SK-N-SH treated with all-trans-retinoic acid at 6 μM for 48 hours (cell line): ENCODE data around the gene SDK1.

Experiments used
- CREB5 ChIP-seq: fragments of 250-450 bp; sonication (Bioruptor Pico); IDR thresholded peaks from 2 replicates; pipeline ENCODE4 v1.5.1; 2020; ENCODE audit warnings: low read depth, mild to moderate bottlenecking, moderate library complexity
- OSR1 ChIP-seq: fragments of 250-450 bp; sonication (Bioruptor Pico); IDR thresholded peaks from 2 replicates; pipeline ENCODE4 v1.8.0; 2022; ENCODE audit warnings: moderate library complexity, mild to moderate bottlenecking, inconsistent platforms
- PATZ1 ChIP-seq: fragments of 250-450 bp; sonication (Bioruptor Pico); IDR thresholded peaks from 2 replicates; pipeline ENCODE4 v1.8.0; 2020; ENCODE audit warnings: mild to moderate bottlenecking, moderate library complexity, borderline replicate concordance
- TSHZ2 ChIP-seq: fragments of 250-450 bp; sonication (Bioruptor Pico); IDR thresholded peaks from 2 replicates; pipeline ENCODE4 v1.5.0; 2020; ENCODE audit warnings: mild to moderate bottlenecking, moderate library complexity
- ZFP3 ChIP-seq: fragments of 250-450 bp; sonication (Bioruptor Pico); IDR thresholded peaks from 2 replicates; pipeline ENCODE4 v1.5.0; 2020; ENCODE audit warnings: mild to moderate bottlenecking, moderate library complexity
- ZFP30 ChIP-seq: fragments of 450-650 bp; formaldehyde crosslinking; IDR thresholded peaks from 2 replicates; pipeline ENCODE4 v1.5.0; 2022; ENCODE audit warnings: mild to moderate bottlenecking, moderate library complexity

- no peak for TF ChIP-seq PATZ1
- TF ChIP-seq ZFP30 (CRISPR knock-in tag) = no peak
- no peak for TF ChIP-seq ZFP3 (CRISPR knock-in tag)
- no peak for TF ChIP-seq TSHZ2
- TF ChIP-seq CREB5 (CRISPR knock-in tag) = no peak
- TF ChIP-seq OSR1 (CRISPR knock-in tag) = no peak
These were observed 421.4 kb downstream of the SDK1 start for GRCh38 chr7:3722396-3722922.
